Gastrocnemius medialis (tissue), 4 donors: ENCODE data around the gene PLPPR4.

Experiments used
- CTCF ChIP-seq, 5 experiments: fragments of 450-650 bp in 3 of 5; fragments of 200-600 bp in 2 of 5; sonication (generic) in 2 of 5; IDR thresholded peaks in 4 of 5; conservative IDR thresholded peaks in 1 of 5; 1 replicate in 4 of 5; 2 replicates in 1 of 5; pipeline ENCODE4 v1.5.1; 2016 to 2019; ENCODE audit warnings: antibody characterized with exemption in 5 of 5, mild to moderate bottlenecking in 3 of 5, moderate library complexity in 3 of 5
- POLR2A ChIP-seq, 2 donors: fragments of 450-650 bp; IDR thresholded peaks; one replicate each; pipeline ENCODE4 v1.6.1; 2017; ENCODE audit warnings: antibody characterized with exemption in 2 of 2, mild to moderate bottlenecking in 2 of 2, moderate library complexity in 2 of 2

GRCh38 chr1:99358770-99359169, 94.5 kb downstream of the PLPPR4 start:
- TF ChIP-seq CTCF (IDR thresholded peaks at IDR 0.05 in 4 of 5, conservative IDR thresholded peaks at IDR 0.05 in 1 of 5): no peak
- TF ChIP-seq POLR2A (IDR thresholded peaks at IDR 0.05): no peak
